ENCODE measurements around the gene IFT52. TPM values are rescaled to one million over a fixed set of nuclear protein-coding genes. Genes with fewer than 3 reads are reported as not detected.

Gene IFT52
- total RNA-seq, 2 donors from 2014 or later = 12.6 to 19.2 TPM

GRCh38 chr20:43568706-43569105 is 22.0 kb upstream of the IFT52 start:
- no peak for DNase-seq
- no peaks in the 10 kb centered on the region for H3K9me3 ChIP-seq
- H3K36me3 ChIP-seq = no peaks in the 10 kb centered on the region
- no peaks in the 10 kb centered on the region for H3K27me3 ChIP-seq
- intact Hi-C loops (cut with DNase I) = no loop called here
- no peak for TF ChIP-seq CTCF (IDR thresholded peaks at IDR 0.05)
- no peak overlapping the region for H3K9ac ChIP-seq (ENCODE audit: low read depth in 2 of 2, low read length in 2 of 2)
- H3K27ac ChIP-seq = no peak overlapping the region
- no peaks in the 10 kb centered on the region for H3K4me1 ChIP-seq
- no peak overlapping the region for H3K4me3 ChIP-seq

- Histone ChIP-seq H3K9ac (ENCODE audit: low read depth in 2 of 2, low read length in 2 of 2) (no peak overlapping the region), H3K4me3 (no peak overlapping the region), H3K27me3 (no peaks in the 10 kb centered on the region), H3K4me1 (no peaks in the 10 kb centered on the region), H3K36me3 (no peaks in the 10 kb centered on the region), H3K9me3 (no peaks in the 10 kb centered on the region), H3K27ac (no peak overlapping the region)
- TF ChIP-seq CTCF (IDR thresholded peaks at IDR 0.05) = no peak
- DNase-seq = no peak
- intact Hi-C loops (cut with DNase I) = no loop called here
These were observed 21.5 kb upstream of the IFT52 start for GRCh38 chr20:43569282-43569681.

GRCh38 chr20:43570496-43570895 is 20.2 kb upstream of the IFT52 start:
- intact Hi-C loops (cut with DNase I) = no loop called here

GRCh38 chr20:43571310-43571709 is 19.4 kb upstream of the IFT52 start:
- Histone ChIP-seq H3K9me3 (no peaks in the 10 kb centered on the region), H3K27me3 (no peaks in the 10 kb centered on the region), H3K4me1 (no peaks in the 10 kb centered on the region), H3K9ac (ENCODE audit: low read depth in 2 of 2, low read length in 2 of 2) (no peak overlapping the region), H3K36me3 (no peaks in the 10 kb centered on the region), H3K4me3 (no peak overlapping the region), H3K27ac (no peak overlapping the region)
- intact Hi-C loops (cut with DNase I) = no loop called here
- no peak for DNase-seq
- no peak for TF ChIP-seq CTCF (IDR thresholded peaks at IDR 0.05)

More at GRCh38 chr20:43570496-43570895, 20.2 kb upstream of the IFT52 start:
- Histone ChIP-seq H3K9me3 (no peaks in the 10 kb centered on the region), H3K27me3 (no peaks in the 10 kb centered on the region), H3K36me3 (no peaks in the 10 kb centered on the region), H3K9ac (ENCODE audit: low read depth in 2 of 2, low read length in 2 of 2) (peak overlapping the region in 1 of 2 donors; percentile 12), H3K4me1 (no peaks in the 10 kb centered on the region), H3K4me3 (no peak overlapping the region), H3K27ac (no peak overlapping the region)
- TF ChIP-seq CTCF (IDR thresholded peaks at IDR 0.05) = no peak
- DNase-seq = peak; percentile 67

- Histone ChIP-seq H3K9ac (ENCODE audit: low read depth in 2 of 2, low read length in 2 of 2) (no peak overlapping the region), H3K4me3 (no peak overlapping the region), H3K36me3 (no peaks in the 10 kb centered on the region), H3K27me3 (no peaks in the 10 kb centered on the region), H3K9me3 (no peaks in the 10 kb centered on the region), H3K4me1 (no peaks in the 10 kb centered on the region), H3K27ac (no peak overlapping the region)
- no peak for DNase-seq
- intact Hi-C loops (cut with DNase I) = no loop called here
- no peak for TF ChIP-seq CTCF (IDR thresholded peaks at IDR 0.05)
These were observed 19.0 kb upstream of the IFT52 start for GRCh38 chr20:43571771-43572170.

GRCh38 chr20:43572891-43573290 is 17.8 kb upstream of the IFT52 start:
- Histone ChIP-seq H3K9ac (ENCODE audit: low read depth in 2 of 2, low read length in 2 of 2) (no peak overlapping the region), H3K9me3 (no peaks in the 10 kb centered on the region), H3K27ac (no peak overlapping the region), H3K4me3 (no peak overlapping the region), H3K36me3 (no peaks in the 10 kb centered on the region), H3K27me3 (no peaks in the 10 kb centered on the region), H3K4me1 (no peaks in the 10 kb centered on the region)
- no peak for TF ChIP-seq CTCF (IDR thresholded peaks at IDR 0.05)
- intact Hi-C loops (cut with DNase I) = no loop called here
- DNase-seq = no peak

All from colonic mucosa (tissue), 4 donors.